HG03175 (cell line): ENCODE measurements around the gene TBKBP1.
"Not testable (repeated sequence)": the region's sequence is repeated elsewhere in the genome, so short reads cannot be mapped to it uniquely, and the experiment has no call there.

Experiments used
- ATAC-seq: cut with Tn5 transposase; IDR thresholded peaks from one replicate; pipeline ENCODE4 v1.9.1; 2021; ENCODE audit warnings: mild to moderate bottlenecking, moderate library complexity; ENCODE audit not compliant: unreplicated experiment

The TBKBP1 gene

GRCh38 chr17:47731396-47731795, 37.4 kb downstream of the TBKBP1 start:
- no peak for ATAC-seq

- no peak for ATAC-seq
Measured at GRCh38 chr17:47732399-47733046, 38.6 kb downstream of the TBKBP1 start.

- ATAC-seq: peak; percentile 56
Measured at GRCh38 chr17:47733047-47733673, 39.2 kb downstream of the TBKBP1 start, which contains the start of gene TBX21. Gene TBX21, plus strand, starts transcription at chr17:47733236. Its CDS starts 219 bp downstream, at chr17:47733455.

GRCh38 chr17:47733674-47734410, 39.9 kb downstream of the TBKBP1 start:
- ATAC-seq: no peak

GRCh38 chr17:47735139-47735464, 41.1 kb downstream of the TBKBP1 start:
- ATAC-seq: no peak

GRCh38 chr17:47735536-47736011, 41.6 kb downstream of the TBKBP1 start:
- ATAC-seq: no peak

GRCh38 chr17:47736501-47737495, 42.8 kb downstream of the TBKBP1 start:
- ATAC-seq: no peak

GRCh38 chr17:47738178-47738577, 44.2 kb downstream of the TBKBP1 start:
- ATAC-seq: no peak

GRCh38 chr17:47739150-47739549, 45.2 kb downstream of the TBKBP1 start:
- no peak for ATAC-seq

- ATAC-seq: not testable (repeated sequence)
Measured at GRCh38 chr17:47739945-47740344, 46.0 kb downstream of the TBKBP1 start.

- ATAC-seq: no peak
Measured at GRCh38 chr17:47741109-47741792, 47.3 kb downstream of the TBKBP1 start.

- no peak for ATAC-seq
Measured at GRCh38 chr17:47741793-47742145, 47.8 kb downstream of the TBKBP1 start.

GRCh38 chr17:47742319-47743181, 48.6 kb downstream of the TBKBP1 start:
- no peak for ATAC-seq

- ATAC-seq: no peak
Measured at GRCh38 chr17:47744168-47745036, 50.4 kb downstream of the TBKBP1 start.

- no peak for ATAC-seq
Measured at GRCh38 chr17:47745037-47745380, 51.0 kb downstream of the TBKBP1 start.

- ATAC-seq: no peak
Measured at GRCh38 chr17:47751471-47751870, 57.5 kb downstream of the TBKBP1 start.

- ATAC-seq: no peak
Measured at GRCh38 chr17:47757386-47757785, 63.4 kb downstream of the TBKBP1 start.

- ATAC-seq: no peak
Measured at GRCh38 chr17:47760409-47761140, 66.6 kb downstream of the TBKBP1 start.
